PC-9 (cell line): Measurements from ENCODE around the gene INO80D. TPM values are rescaled to one million over a fixed set of nuclear protein-coding genes. Genes with fewer than 3 reads are reported as not detected.

ENCODE experiments used
- BruUV-seq: library from RNA; stranded (reverse); fragments of 400-500 nt; replicated peaks from 2 replicates; lab custom pipeline; 2021; lab: Mats Ljungman, UMichigan
- CTCF ChIA-PET: fragments of 300-600 bp; sonication (Branson Sonifier 250); formaldehyde crosslinking; loops from one replicate; lab custom pipeline; 2022; ENCODE audit warnings: antibody characterized with exemption; lab: Charles Lee
- POLR2A ChIA-PET: fragments of 300-600 bp; sonication (Branson Sonifier 250); formaldehyde crosslinking; loops from one replicate; lab custom pipeline; 2022; ENCODE audit warnings: antibody characterized with exemption; ENCODE audit not compliant: unreplicated experiment; lab: Charles Lee
- DNase-seq, 2 experiments: peaks; one replicate each; pipeline versions ENCODE4 v3.0.0 to v3.0.0-alpha.2; 2015 to 2022; ENCODE audit warnings: mixed read lengths in 1 of 2
- H2AFZ ChIP-seq: fragments of 200-600 bp; sonication (generic); 2 replicates; pipeline ENCODE4 v1.8.1; 2017; ENCODE audit warnings: antibody characterized with exemption
- H3F3A ChIP-seq: fragments of 200-600 bp; sonication (generic); 2 replicates; pipeline ENCODE4 v1.8.1; 2017; ENCODE audit warnings: antibody characterized with exemption, mild to moderate bottlenecking, low read depth; ENCODE audit not compliant: insufficient read depth
- H3K27ac ChIP-seq: fragments of 200-600 bp; sonication (generic); 2 replicates; pipeline ENCODE4 v1.6.1; 2016; ENCODE audit warnings: mixed run types
- H3K27me3 ChIP-seq: fragments of 200-600 bp; sonication (generic); 2 replicates; pipeline ENCODE4 v1.6.1; 2016; ENCODE audit warnings: low read depth, mixed run types; ENCODE audit not compliant: insufficient read depth
- H3K36me3 ChIP-seq: fragments of 200-600 bp; sonication (generic); 2 replicates; pipeline ENCODE4 v1.6.1; 2016; ENCODE audit warnings: low read depth, mixed run types
- H3K4me1 ChIP-seq: fragments of 200-600 bp; sonication (generic); replicated peaks from 2 replicates; pipeline ENCODE4 v1.6.1; 2016; ENCODE audit warnings: mixed run types; ENCODE audit not compliant: insufficient read depth
- H3K4me2 ChIP-seq: fragments of 200-600 bp; sonication (generic); 2 replicates; pipeline ENCODE4 v1.6.1; 2017; ENCODE audit warnings: mixed run types
- H3K4me3 ChIP-seq: fragments of 200-600 bp; sonication (generic); 2 replicates; pipeline ENCODE4 v1.6.1; 2016; ENCODE audit warnings: mixed run types
- H3K79me2 ChIP-seq: fragments of 200-600 bp; sonication (generic); 2 replicates; pipeline ENCODE4 v1.6.1; 2017; ENCODE audit warnings: low read depth, mixed run types
- H3K9me2 ChIP-seq: fragments of 200-600 bp; sonication (generic); 2 replicates; pipeline ENCODE4 v1.8.1; 2017; ENCODE audit warnings: mild to moderate bottlenecking; ENCODE audit not compliant: insufficient read depth
- H3K9me3 ChIP-seq: fragments of 200-600 bp; sonication (generic); 2 replicates; pipeline ENCODE4 v1.8.1; 2016; ENCODE audit warnings: low read depth; ENCODE audit not compliant: insufficient read depth
- H4K20me1 ChIP-seq: fragments of 200-600 bp; sonication (generic); 2 replicates; pipeline ENCODE4 v1.8.1; 2017; ENCODE audit not compliant: insufficient read depth
- intact Hi-C: fragments of 100-400 bp; cut with micrococcal nuclease; formaldehyde crosslinking; loops from one replicate; pipeline ENCODE4 v1.10.0; 2022; ENCODE audit not compliant: unreplicated experiment
- total RNA-seq: library from RNA; stranded (reverse); gene quantifications from 2 replicates; pipeline ENCODE4 v1.2.3, GENCODE V29; 2021
- TF ChIP-seq, protein P1 (sequence below): fragments of 200-600 bp; sonication (generic); conservative IDR thresholded peaks from 2 replicates; pipeline ENCODE4 v1.6.1; 2017; ENCODE audit warnings: mixed run types, antibody characterized with exemption, mild to moderate bottlenecking, moderate library complexity

INO80D gene
- total RNA-seq, 1 experiment from 2014 or later = 12.4 TPM

DNA sequence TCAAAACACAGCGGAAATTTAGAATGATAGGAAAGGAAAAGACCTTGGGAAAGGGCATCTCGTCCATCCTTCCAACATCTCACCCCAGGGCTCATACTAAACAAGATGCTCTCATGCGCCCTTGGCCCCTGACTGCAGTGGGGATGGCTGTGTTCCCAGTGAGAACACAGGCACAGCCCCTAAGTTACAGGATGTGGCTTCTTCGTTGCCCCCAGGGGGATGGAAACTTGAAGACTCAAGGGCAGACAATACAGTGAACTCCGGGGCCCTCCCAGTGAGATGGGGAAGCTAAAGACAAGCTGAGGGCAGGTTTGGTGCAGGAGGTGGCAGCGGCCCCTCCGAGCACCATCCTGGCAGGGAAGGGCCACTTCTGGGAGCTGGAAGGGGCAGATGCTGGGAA is 139.7 kb downstream of the INO80D start:
- intact Hi-C loops = loop anchor here (5.0 kb wide), 3 partner anchors 264 to 1799 kb away; partner anchors contain the start of gene NRP2
- Histone ChIP-seq H3F3A (no peaks in the 10 kb centered on the region), H4K20me1 (no peaks in the 10 kb centered on the region), H3K4me1 (no peaks in the 10 kb centered on the region), H3K27me3 (no peaks in the 10 kb centered on the region), H2AFZ (no peak overlapping the region), H3K4me2 (no peak overlapping the region), H3K79me2 (no peaks in the 10 kb centered on the region), H3K27ac (no peak overlapping the region), H3K9me2 (no peaks in the 10 kb centered on the region), H3K9me3 (no peaks in the 10 kb centered on the region), H3K4me3 (no peak overlapping the region), H3K36me3 (no peaks in the 10 kb centered on the region)
- DNase-seq = no peak
- TF ChIP-seq, protein P1, sequence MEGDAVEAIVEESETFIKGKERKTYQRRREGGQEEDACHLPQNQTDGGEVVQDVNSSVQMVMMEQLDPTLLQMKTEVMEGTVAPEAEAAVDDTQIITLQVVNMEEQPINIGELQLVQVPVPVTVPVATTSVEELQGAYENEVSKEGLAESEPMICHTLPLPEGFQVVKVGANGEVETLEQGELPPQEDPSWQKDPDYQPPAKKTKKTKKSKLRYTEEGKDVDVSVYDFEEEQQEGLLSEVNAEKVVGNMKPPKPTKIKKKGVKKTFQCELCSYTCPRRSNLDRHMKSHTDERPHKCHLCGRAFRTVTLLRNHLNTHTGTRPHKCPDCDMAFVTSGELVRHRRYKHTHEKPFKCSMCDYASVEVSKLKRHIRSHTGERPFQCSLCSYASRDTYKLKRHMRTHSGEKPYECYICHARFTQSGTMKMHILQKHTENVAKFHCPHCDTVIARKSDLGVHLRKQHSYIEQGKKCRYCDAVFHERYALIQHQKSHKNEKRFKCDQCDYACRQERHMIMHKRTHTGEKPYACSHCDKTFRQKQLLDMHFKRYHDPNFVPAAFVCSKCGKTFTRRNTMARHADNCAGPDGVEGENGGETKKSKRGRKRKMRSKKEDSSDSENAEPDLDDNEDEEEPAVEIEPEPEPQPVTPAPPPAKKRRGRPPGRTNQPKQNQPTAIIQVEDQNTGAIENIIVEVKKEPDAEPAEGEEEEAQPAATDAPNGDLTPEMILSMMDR = no peak
- ChIA-PET CTCF (no interaction called here), POLR2A (interaction anchor here (0.6 kb wide), 1 partner anchor 764 kb away, joined by 3 read pairs; no protein-coding TSS in a partner anchor)
- no TSS peak for BruUV-seq

Other genes with a start within 250 kb of the INO80D start
- 60.7 and 68.9 TPM in 2 replicates for gene NDUFS1, start 73.3 kb upstream of the INO80D start, total RNA-seq
- gene EEF1B2, start 73.7 kb upstream of the INO80D start, total RNA-seq = 328 and 367 TPM in 2 replicates
- gene ZDBF2, start 188.5 kb upstream of the INO80D start, total RNA-seq = 19.6 and 21.5 TPM in 2 replicates